Adipocyte (in vitro differentiated cells): Measurements from ENCODE around the gene ATP1B1.

Source experiments
- DNase-seq: peaks from one replicate; pipeline ENCODE4 v3.0.0-alpha.2; 2015; ENCODE audit warnings: low read depth
- H3K27me3 ChIP-seq: replicated peaks from 2 replicates; pipeline ENCODE4 v1.7.0; 2013; ENCODE audit warnings: mild to moderate bottlenecking, low read length, moderate library complexity; ENCODE audit not compliant: control insufficient read depth, insufficient read depth
- H3K36me3 ChIP-seq: 2 replicates; pipeline ENCODE4 v1.7.0; 2013; ENCODE audit warnings: low read length, mild to moderate bottlenecking, moderate library complexity; ENCODE audit not compliant: control insufficient read depth, insufficient read depth, severe bottlenecking
- H3K4me1 ChIP-seq: 2 replicates; pipeline ENCODE4 v1.7.0; 2013; ENCODE audit warnings: mild to moderate bottlenecking, low read length, moderate library complexity; ENCODE audit not compliant: control insufficient read depth, insufficient read depth
- H3K4me3 ChIP-seq: 2 replicates; pipeline ENCODE4 v1.7.0; 2013; ENCODE audit warnings: mild to moderate bottlenecking, low read length, moderate library complexity
- H3K9ac ChIP-seq: 2 replicates; pipeline ENCODE4 v1.7.0; 2013; ENCODE audit warnings: mild to moderate bottlenecking, low read length, moderate library complexity
- H3K9me3 ChIP-seq: 2 replicates; pipeline ENCODE4 v1.7.0; 2013; ENCODE audit warnings: mild to moderate bottlenecking, low read length, moderate library complexity; ENCODE audit not compliant: control insufficient read depth

Gene ATP1B1

GRCh38 chr1:169146576-169147214 lies 40.2 kb downstream of the ATP1B1 start:
- H3K9me3 ChIP-seq = no peaks in the 10 kb centered on the region
- peaks cover 6% of the 10 kb centered on the region for H3K4me1 ChIP-seq
- DNase-seq = no peak
- H3K9ac ChIP-seq = no peak overlapping the region
- H3K36me3 ChIP-seq = no peaks in the 10 kb centered on the region
- no peak overlapping the region for H3K4me3 ChIP-seq
- H3K27me3 ChIP-seq = no peaks in the 10 kb centered on the region

DNA sequence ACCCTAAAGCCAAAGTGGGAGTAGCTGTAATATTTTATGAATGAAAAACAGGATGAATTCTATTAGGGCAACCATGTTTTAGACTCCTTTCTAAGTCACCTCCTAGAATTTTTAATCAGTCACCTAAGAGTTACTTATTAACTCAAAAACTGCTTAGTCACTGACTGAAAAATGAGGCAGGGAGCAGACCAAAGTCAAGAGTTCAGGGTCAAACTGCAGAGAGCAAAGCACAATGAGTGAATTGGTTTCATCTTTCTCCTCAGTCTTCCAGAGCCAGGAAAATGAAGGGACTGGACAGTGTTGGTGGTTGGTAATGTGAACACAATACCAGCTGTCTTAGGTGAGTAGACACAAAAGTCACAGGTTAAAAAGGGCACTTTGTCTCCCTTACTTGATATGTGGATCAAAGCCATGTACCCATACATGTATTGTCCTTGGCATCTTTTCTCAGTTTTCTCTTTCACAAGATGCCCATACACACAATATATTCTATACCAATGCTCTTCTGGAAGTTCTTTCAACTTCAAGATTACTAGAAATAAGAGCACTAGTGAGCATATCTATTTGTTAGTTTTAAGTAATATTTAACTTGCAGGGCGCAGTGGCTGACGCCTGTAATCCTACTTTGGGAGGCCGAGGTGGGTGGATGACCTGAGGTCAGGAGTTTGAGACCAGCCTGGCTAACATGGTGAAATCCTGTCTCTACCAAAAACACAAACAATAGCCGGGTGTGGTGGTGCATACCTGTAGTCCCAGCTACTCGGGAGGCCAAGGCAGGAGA lies 42.2 kb downstream of the ATP1B1 start:
- Histone ChIP-seq H3K4me3 (no peak overlapping the region), H3K9me3 (no peaks in the 10 kb centered on the region), H3K36me3 (no peaks in the 10 kb centered on the region), H3K27me3 (no peaks in the 10 kb centered on the region), H3K4me1 (no peaks in the 10 kb centered on the region), H3K9ac (no peak overlapping the region)
- no peak for DNase-seq

DNA sequence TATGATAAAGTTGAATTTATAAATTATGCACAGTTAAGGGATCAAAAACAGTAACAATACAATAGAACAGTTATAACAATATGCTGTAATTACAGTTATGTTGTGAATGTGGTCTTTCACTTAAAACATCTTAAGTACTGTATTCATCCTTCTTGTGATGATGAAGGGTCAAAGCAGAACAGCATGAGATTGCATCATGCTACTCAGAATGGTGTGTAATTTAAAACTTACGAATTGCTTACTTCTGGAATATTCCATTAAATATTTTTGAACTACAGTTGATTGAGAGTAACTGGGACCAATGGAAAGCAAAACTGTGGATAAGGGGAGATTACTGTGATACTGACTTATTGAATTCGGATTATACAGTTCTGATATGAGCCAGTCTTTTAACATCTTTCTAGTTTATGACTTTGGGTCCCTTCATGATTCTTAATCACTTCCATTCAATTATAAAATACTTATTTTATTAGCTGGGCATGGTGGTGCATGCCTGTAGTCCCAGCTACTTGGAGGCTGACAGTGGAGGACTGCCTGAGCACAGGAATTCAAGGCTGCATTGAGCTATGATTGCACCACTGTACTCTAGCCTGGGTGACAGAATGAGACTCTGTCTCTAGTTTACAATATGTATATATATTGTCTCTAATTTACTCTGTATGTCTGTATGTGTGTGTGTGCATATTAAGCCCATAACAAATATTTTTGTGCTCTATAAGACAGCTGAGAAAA lies 43.2 kb downstream of the ATP1B1 start:
- Histone ChIP-seq H3K4me1 (no peaks in the 10 kb centered on the region), H3K9ac (no peak overlapping the region), H3K9me3 (no peaks in the 10 kb centered on the region), H3K36me3 (no peaks in the 10 kb centered on the region), H3K4me3 (no peak overlapping the region), H3K27me3 (no peaks in the 10 kb centered on the region)
- DNase-seq = peak; percentile 38

- no peak overlapping the region for H3K9ac ChIP-seq
- no peaks in the 10 kb centered on the region for H3K9me3 ChIP-seq
- H3K4me3 ChIP-seq = no peak overlapping the region
- H3K36me3 ChIP-seq = no peaks in the 10 kb centered on the region
- no peaks in the 10 kb centered on the region for H3K4me1 ChIP-seq
- DNase-seq = no peak
- H3K27me3 ChIP-seq = no peaks in the 10 kb centered on the region
Measured at GRCh38 chr1:169150641-169151337, 44.3 kb downstream of the ATP1B1 start.

DNA sequence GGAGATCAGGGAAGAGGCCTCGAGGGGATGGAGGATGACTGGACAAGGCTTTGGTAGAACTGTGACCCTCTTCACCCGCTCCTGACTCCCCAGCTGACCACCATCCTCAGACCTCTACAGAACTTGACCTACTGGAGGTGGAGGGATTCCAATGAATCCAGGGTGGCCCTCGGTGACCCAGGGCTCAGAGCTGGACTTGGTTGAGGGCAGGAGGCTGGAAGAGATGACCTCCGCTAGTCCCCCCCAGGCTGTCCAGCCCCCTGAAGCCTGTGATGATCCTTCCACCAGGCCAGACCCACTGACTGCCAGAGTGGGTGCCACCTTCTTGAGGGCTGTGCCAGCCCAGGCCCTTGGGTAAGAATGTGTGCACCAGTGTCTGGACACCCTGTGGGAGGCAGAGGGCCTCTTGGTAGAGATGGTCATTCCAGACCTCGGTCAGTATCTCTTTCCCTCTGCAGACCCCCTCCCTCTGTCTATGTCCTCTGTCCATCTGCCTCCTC lies 44.9 kb downstream of the ATP1B1 start:
- no peak for DNase-seq
- no peak overlapping the region for H3K4me3 ChIP-seq
- H3K27me3 ChIP-seq = no peaks in the 10 kb centered on the region
- no peaks in the 10 kb centered on the region for H3K9me3 ChIP-seq
- H3K9ac ChIP-seq = no peak overlapping the region
- no peaks in the 10 kb centered on the region for H3K4me1 ChIP-seq
- no peaks in the 10 kb centered on the region for H3K36me3 ChIP-seq

DNA sequence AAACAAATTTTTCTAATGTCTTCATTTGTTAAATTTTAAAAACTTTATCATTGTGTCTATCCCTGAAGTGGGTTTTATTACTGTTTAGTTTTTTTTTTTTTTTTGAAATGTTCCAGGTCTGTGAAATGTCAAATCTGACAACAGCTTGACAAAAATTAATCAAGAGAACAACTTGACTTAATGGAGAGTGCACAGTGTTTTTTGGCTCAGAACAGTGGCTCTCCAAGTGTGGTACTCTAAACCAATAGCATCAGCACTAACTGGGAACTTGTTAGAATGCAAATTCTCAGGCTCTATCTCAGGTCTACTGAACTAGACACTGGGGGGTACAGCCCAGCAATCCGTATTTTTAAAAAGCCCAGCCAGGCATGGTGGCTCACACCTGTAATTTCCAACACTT lies 49.2 kb downstream of the ATP1B1 start:
- DNase-seq = no peak
- Histone ChIP-seq H3K4me3 (no peak overlapping the region), H3K4me1 (no peaks in the 10 kb centered on the region), H3K27me3 (no peaks in the 10 kb centered on the region), H3K9me3 (no peaks in the 10 kb centered on the region), H3K36me3 (no peaks in the 10 kb centered on the region), H3K9ac (no peak overlapping the region)

DNA sequence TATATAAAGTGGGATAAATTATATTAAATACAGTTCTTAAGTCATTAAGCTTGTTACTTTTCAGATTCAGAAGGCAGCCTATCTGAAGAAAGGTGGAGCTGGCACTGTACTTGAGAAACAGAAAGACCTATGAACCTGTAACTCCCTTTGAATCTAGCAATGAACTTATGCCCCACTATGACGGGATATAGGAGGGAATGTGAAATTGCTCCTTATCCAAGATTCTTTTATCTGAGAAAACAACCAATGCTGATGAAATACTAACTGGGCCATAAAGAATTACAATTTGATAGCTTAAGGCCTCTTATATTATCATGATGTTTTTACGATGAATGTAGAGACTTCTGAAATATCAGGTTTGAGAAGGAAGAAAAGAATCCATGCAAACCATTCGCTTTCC lies 50.1 kb downstream of the ATP1B1 start:
- peaks cover 6% of the 10 kb centered on the region for H3K4me1 ChIP-seq
- H3K9ac ChIP-seq = no peak overlapping the region
- H3K4me3 ChIP-seq = no peak overlapping the region
- H3K27me3 ChIP-seq = no peaks in the 10 kb centered on the region
- H3K36me3 ChIP-seq = no peaks in the 10 kb centered on the region
- no peaks in the 10 kb centered on the region for H3K9me3 ChIP-seq
- no peak for DNase-seq

DNA sequence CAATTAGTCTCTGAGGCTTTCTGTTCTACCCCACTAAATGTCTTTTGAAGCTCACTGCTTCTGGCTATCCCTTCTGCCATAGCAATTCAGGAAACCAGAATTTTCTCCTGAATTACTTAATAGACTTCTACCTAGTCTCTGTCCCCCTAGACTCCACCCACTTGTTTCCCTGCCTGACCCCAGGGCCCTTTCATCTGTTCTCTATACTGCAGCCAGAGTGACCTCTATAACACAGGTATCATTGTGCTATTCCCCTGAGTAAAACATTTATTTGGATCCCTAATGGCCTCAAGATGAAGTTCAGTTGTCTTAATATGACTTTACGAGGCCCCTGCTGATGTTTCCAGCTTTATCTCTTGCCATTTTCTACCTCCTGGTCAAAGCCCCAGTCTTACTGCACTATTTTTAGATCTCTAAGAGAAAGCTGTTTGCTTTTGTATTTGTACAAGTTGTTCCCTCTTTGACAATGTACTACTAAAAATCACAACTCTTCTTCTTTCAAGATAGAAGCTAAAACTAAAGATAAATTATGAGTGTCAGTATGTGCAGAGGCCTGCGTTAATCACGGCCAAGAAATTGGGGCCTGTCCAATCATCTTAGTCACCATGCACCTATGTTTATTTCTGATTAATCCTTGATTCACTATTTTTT lies 54.5 kb downstream of the ATP1B1 start:
- Histone ChIP-seq H3K9ac (no peak overlapping the region), H3K9me3 (no peaks in the 10 kb centered on the region), H3K4me1 (peaks cover 8% of the 10 kb centered on the region), H3K27me3 (no peaks in the 10 kb centered on the region), H3K36me3 (no peaks in the 10 kb centered on the region), H3K4me3 (no peak overlapping the region)
- no peak for DNase-seq

DNA sequence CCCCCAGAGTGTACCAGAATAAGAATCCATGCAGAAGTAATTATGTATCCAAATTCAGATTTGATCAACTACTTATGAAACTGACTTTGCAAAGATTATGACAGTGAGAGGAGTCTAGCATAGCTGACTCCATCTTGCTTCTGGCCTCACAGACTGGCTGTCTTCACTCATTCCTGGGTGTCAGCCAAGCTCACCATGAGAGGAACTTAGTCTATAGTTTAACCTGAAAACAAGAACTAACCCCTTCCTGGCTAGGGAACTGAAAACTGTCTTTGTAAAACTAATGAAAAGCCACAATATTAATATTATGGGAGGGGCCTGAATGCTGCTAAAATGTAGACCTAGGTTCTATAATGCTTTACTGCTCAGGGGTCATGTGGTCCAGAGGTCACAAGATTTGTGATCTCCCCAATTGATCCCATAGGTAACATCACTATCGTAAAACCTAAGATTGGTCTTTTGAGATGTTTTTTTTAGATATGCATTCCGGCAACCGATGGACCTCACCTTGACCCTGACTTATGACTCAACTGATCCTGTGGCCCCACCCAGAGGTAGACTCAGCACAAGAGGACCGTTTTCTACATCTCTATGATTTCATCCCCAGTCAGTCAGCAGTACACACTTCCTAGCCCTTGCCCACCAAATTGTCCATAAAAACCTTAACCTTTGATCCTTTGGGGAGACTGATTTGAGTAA lies 55.2 kb downstream of the ATP1B1 start:
- H3K27me3 ChIP-seq = no peaks in the 10 kb centered on the region
- no peaks in the 10 kb centered on the region for H3K36me3 ChIP-seq
- no peak overlapping the region for H3K4me3 ChIP-seq
- no peaks in the 10 kb centered on the region for H3K9me3 ChIP-seq
- peaks cover 8% of the 10 kb centered on the region for H3K4me1 ChIP-seq
- DNase-seq = no peak
- H3K9ac ChIP-seq = no peak overlapping the region

- H3K9ac ChIP-seq = no peak overlapping the region
- no peaks in the 10 kb centered on the region for H3K9me3 ChIP-seq
- DNase-seq = no peak
- peaks cover 8% of the 10 kb centered on the region for H3K4me1 ChIP-seq
- H3K4me3 ChIP-seq = no peak overlapping the region
- no peaks in the 10 kb centered on the region for H3K36me3 ChIP-seq
- H3K27me3 ChIP-seq = no peaks in the 10 kb centered on the region
Measured at GRCh38 chr1:169163059-169163458, 56.6 kb downstream of the ATP1B1 start.
